Kidney capillary endothelial cell (primary cell): ENCODE results near the gene ALX4.

ENCODE experiments used
- DNase-seq: peaks from one replicate; pipeline ENCODE4 v3.0.0-alpha.2; 2018; ENCODE audit warnings: low spot score

Gene ALX4

GRCh38 chr11:44300844-44301563, 8.9 kb downstream of the ALX4 start:
- no peak for DNase-seq

DNA sequence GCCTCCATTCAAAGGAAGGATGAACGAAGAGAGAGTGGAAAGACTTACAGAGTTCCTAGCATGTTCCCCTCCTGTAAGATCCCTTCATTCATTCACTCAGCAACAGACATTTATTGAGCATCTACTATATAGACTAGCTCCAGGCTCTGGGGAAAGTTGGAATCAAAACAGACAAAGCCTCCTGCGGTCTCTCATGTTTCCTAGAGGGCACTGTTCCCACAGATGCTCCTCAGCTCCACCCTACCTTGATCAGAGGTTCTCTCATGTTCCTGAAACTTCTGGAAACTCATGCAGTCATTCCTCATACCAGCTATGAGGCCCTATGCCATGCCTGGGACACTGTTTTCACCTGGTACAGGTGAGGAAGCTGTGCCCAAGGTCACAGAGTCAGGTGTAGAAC, 11.1 kb downstream of the ALX4 start:
- no peak for DNase-seq

GRCh38 chr11:44290208-44290607, 19.7 kb downstream of the ALX4 start:
- no peak for DNase-seq

DNA sequence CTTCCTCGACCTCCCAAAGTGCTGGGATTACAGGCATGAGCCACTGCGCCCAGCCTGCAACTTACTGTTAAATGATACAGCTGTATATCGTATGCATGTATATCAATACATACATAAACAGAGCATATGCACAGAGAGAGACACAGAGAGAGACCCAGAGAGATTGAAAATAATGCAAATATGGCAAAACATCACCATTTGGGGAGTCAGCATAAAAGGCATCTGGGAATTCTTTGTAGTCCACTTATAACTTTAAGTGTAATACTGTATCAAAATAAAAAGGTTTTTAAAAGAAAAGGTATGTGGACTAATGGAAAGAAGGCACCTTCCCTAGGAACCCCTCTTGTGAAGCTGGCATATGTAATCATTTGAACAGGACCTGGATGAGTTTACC, 21.8 kb downstream of the ALX4 start:
- no peak for DNase-seq

DNA sequence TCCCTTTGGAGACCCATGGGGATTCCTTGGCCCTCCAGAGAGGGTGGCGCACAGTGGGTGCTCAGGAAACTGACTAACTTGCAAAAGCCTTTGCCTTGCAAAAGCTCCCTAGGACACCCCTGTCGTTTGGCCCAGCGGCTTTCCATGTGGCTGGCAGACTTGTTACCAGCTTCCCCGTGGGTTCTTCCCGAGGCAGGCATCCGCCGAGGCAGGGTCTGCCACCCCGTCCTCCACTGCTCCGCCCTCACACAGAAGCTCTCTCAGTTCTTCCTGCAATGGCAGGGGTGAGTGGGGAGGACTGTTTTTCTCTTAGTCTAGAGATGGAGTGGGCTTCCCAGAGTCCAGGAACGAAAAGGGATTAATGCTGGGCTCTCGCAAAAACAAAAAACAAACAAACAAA, 23.0 kb downstream of the ALX4 start:
- DNase-seq = no peak

DNA sequence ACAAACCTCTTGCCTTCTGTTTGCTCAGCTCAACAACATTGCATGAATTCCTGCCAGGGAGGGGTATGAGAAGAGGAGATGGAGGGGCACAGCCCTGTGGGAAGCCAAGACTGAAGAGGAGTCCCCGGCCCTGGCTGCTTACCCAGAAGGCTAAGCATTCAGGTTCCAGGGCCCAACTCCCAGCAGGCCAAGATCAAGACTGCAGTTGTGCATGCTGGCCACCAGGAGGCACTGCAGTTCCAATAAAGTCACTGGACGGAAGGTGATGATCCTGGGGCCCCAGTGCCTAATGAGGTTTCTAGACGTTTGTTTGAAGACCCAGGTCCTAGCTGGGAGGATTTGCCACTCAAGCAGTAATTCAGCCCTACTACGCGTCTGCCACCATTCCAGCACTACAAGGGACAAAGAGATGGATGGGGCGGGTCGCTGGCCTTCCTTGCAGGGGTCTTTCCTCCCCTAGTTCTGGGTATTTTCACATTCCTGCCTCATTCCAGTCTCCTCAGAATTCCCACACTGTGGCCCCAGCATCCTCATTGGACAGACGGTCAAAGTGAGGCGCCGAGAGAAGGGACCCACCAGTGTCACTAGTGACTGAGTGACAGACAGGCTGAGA, 23.6 kb downstream of the ALX4 start:
- DNase-seq = peak; percentile 56

GRCh38 chr11:44285756-44286155, 24.2 kb downstream of the ALX4 start:
- DNase-seq = no peak

- DNase-seq = no peak
Observed at GRCh38 chr11:44282620-44283019, 27.3 kb downstream of the ALX4 start.

GRCh38 chr11:44281151-44281550, 28.8 kb downstream of the ALX4 start:
- DNase-seq = no peak

GRCh38 chr11:44280257-44280656, 29.7 kb downstream of the ALX4 start:
- no peak for DNase-seq

DNA sequence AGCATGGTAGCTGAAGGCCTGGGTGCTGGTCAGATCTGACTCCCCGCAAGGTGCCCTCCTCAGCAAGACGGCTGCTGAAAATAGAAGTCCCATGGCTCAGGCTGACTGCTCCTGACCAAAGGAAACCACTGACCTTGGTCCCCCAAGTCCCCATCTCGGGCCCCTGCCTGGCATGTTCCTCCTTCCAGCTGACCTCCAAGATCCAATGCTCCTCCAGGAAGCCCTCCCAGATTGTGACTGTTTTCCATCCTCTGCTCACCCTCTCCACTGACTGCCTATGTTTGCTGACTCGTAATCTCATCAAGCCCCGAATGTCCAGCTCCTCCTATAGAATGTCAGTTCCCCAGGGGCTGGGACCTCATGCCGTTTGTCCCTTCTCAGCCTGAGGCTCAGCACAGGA, 30.5 kb downstream of the ALX4 start:
- DNase-seq = no peak

- no peak for DNase-seq
Observed at GRCh38 chr11:44277196-44278090, 32.5 kb downstream of the ALX4 start.

GRCh38 chr11:44275961-44276550, 33.9 kb downstream of the ALX4 start:
- DNase-seq = no peak

- DNase-seq = no peak
Observed at GRCh38 chr11:44275241-44275640, 34.7 kb downstream of the ALX4 start.

GRCh38 chr11:44274404-44274803, 35.5 kb downstream of the ALX4 start:
- DNase-seq = no peak

- DNase-seq = no peak
Observed at GRCh38 chr11:44271286-44271685, 38.7 kb downstream of the ALX4 start.

- DNase-seq = no peak
Observed at GRCh38 chr11:44270403-44271273, 39.3 kb downstream of the ALX4 start.

GRCh38 chr11:44269369-44270351, 40.3 kb downstream of the ALX4 start:
- peak; percentile 10 for DNase-seq

DNA sequence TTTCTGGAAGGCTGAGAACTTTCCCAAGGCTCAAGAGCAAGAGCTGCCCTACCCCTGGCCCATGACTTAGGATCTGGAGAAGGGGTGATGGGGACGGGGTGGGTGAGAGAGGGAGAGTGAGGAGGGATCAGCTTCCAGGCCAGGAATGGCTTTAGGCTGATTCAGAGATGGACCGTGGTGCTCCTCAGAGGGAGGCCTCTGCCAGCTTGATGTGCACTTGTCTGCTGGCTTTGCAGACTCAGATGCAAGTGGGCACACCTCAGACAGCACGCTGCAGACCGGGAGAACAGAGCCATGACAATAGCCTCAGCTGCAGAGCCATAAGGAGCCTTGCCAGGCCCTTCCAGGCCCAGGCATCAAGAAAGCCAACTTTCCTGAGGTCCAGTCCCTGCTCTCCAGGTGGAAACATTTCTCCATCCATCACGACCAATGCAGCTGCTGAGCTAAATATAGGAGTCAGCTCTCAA, 41.3 kb downstream of the ALX4 start:
- DNase-seq = no peak
